HG03064 (cell line): ENCODE data around the gene PC.

Experiments used
- ATAC-seq: cut with Tn5 transposase; IDR thresholded peaks from one replicate; pipeline ENCODE4 v1.9.1; 2021; ENCODE audit warnings: low read depth; ENCODE audit not compliant: unreplicated experiment

Gene PC

DNA sequence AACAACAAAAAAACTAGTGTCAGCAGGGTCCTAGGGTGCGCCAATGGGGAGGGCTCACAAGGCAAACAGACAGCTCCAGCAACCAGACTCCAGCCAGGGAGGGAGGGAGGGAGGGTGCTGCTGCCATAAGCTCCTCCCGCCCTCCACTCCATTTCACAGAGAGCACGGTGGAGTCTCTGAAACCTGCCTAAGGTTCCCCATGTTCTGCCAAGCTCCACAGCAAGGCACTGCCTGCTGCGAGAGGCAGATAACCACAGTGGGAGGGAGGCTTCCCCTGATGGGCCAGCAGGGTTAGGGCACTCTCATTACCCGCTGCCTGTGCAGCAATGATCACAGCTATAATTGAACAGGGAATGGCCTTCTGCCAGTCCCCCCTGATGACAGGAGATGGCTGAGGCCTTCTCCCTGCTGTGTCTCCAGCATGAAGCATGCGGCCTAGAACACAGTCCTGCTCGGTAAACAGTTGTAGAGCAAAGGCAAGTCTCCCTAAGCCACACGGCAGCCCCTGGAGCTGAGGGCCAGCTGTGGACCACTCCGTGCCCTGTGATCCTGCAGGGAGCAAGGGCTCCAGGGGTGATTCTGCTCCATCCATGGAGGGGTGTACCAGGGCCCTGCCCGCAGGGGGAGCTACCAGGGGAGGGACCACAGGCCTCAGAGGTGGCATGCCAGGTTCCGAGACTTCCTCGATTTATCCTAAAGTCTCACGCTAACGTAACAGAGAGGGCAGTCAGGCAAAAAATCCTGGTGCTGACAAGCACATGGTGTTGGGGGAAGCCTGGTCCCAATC lies 42.9 kb downstream of the PC start:
- no peak for ATAC-seq

- no peak for ATAC-seq
Measured at GRCh38 chr11:66914505-66914904, 43.7 kb downstream of the PC start.

- no peak for ATAC-seq
Measured at GRCh38 chr11:66912911-66913310, 45.3 kb downstream of the PC start.

GRCh38 chr11:66912361-66912760 lies 45.8 kb downstream of the PC start:
- no peak for ATAC-seq

DNA sequence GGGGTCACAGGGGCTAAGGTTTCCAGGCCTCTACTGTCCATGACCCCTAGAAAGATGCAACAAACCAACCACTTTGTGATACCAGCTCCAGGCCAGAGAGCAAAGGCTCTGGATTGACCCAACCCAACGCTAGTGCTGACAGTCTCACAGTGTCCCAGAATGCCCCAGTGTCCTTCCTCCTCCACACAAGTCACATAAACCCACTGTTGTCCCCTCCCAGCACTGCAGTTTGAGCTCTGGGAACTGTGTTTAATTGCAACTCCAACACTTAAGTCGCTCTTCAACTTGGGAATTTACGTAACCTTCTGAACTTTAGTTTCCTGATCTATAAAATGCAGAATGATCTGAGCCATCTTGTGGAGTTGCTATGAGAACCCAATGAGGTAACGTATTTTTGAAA lies 47.5 kb downstream of the PC start:
- no peak for ATAC-seq

DNA sequence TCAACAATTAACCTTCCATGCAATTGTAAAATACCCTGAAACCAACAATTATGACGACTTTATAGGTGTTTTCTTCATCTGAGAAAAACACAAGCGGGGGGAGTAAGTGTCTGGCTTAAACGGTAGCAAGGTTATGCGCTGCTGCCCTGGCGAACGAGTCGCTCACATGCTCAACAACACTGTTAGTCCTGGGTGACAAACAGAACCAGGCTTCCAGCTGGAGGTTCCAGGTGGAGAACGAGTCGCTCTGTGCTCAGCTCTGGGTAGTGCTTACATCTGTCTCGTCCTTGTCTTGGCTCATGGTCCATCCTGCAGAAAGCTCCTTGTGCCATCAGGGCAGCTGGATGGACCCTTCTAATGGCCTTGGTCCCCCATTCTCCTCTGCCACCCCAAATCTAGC lies 48.2 kb downstream of the PC start:
- ATAC-seq = no peak

GRCh38 chr11:66909181-66909580 lies 49.0 kb downstream of the PC start:
- no peak for ATAC-seq

DNA sequence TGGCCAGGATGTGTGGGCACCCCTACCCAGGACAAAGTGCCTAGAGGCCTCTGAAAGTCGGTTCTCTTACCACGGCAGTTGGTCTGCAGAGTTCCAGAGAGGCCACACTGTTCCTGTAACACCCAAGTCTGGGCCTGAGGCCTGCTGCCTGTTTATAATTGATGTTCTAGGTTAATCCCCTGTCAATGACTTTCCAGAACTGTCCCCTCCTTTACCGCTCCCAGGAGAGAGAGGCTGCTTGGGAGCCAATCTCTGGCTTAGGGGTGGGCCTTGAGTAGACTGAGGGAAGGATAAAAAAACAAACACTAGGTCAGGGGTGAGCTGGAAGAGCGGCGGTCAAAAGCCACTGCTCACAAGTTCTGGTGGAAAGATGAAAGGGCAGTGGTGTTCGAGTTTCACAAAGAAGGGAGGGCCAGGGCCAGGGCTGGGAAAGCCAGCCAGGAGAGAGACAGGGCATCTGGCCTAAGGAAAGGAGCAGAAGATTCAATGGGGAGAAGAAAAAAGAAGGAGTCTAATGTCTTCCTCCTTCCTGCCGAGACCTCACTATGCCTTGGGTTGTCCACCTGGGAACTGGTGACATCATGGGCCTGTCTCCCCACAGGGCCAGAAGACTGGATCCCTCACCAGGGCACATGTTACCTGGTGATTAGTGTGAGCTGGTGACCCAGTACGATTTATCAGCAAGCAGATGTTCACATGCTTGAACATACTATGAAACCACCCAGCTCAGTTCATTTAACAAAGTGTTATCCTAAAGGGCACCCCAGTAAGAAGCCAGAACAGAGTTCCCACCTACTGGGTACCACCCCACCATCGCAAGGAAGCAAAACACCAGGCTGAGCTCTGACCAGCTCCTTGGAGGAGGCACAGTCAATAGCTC lies 50.2 kb downstream of the PC start:
- ATAC-seq = no peak

DNA sequence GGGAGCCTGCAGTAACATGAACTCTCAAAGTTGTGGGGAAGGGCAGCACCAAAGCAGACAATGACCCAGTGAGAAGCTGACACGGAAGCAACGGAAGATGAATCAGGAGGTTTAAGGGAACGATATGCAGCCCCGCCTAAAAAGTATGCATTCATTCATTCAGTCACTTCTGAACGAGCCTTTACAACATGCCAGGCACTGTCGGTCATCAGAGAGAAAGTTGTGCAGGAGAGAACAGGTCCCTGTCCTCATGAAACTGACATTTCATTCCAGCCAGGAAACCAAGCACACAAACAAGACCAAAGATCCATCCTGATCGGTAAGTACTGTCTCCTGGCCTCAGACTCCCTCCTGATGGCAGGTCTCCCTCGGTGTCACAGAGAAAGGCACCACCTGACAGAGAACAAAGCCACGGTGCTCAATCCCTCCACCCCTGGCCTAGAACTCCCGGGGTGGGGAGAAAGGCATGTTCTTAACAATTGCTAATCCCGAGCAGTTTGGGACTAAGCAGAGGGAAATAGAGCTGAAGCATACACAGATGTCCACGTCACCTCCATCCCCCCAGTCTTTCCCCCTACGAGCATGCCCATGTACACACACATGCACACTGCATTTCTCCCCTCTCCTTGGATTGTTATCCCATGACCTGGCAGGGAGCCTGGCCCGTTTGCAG lies 52.0 kb downstream of the PC start:
- no peak for ATAC-seq

- no peak for ATAC-seq
Measured at GRCh38 chr11:66905631-66906030, 52.6 kb downstream of the PC start.

DNA sequence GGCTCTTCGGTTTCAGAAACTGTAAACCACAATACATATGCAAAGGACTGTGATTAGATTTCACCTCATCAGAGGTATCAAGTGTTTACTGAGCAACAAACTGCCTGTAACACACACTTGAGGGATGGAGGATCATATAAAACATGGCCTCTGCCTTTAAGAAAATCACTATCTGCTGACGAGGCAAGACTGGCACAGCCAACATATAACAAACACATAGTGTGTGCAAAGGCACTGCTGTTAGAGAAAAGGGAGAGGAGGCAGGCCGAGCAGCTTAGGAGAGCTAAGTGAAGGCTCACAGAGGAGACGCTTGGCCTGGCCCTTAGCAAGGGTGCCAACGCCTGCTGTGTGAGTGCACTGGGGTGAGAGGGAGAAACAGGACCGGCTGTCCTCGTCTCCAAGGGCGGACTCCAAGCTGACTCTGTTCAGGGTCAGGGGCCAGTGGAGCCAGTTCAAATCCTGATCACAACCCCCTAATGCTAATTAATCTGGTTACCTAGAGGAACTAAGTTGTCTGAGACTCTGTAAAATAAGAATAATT lies 53.1 kb downstream of the PC start:
- no peak for ATAC-seq

GRCh38 chr11:66904561-66904960 lies 53.6 kb downstream of the PC start:
- ATAC-seq = no peak

DNA sequence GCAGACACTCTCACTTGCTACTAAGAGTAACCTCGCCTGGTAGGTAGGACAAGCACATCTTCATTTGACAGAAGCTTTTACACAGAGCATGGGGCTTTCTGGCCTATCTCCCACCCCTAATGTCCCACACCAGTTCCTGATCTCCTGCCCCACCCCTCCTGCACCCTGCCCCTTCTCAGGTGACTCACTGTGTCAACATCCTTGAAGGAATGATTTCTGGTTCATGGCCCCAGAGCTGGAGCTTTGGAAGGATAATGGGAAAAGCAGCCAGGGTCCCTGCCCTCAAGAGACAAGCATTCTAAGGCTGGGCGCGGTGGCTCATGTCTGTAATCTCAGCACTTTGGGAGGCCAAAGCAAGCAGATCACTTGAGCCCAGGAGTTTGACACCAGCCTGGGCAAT lies 54.1 kb downstream of the PC start:
- no peak for ATAC-seq

DNA sequence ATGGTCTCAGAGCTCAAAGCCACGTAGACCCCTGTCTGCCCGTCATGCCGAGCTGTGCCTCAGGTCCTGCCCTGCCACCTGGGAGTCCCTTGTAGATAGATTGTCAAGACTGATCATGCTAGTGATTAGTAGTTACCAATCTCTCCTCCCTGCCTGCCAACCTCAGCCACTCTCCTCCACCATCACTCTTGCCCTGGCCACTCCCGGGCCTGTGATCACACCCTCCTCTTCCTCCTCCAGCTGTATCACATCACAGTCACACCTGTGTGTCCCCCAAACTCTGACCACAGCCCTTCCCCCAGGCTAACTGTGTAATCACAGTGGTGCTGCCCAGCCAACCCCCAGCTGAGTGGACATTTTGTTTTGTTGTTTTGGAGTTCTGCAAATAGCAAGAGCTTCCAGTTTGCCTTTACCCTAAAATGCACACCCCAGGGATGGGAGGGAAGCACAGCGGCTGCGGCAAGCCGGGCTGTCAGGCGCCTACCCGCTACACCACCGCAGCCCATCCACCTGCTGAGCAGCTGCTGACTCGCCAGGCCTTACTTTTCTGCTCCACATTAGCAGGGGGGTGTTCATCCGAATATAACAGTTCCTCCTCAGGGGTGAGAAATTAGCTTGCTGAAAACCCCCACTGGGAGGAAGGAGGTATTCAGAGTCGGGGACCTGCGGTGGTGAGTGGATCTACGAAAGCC lies 55.6 kb downstream of the PC start:
- no peak for ATAC-seq

GRCh38 chr11:66901964-66902390 lies 56.2 kb downstream of the PC start:
- no peak for ATAC-seq

- no peak for ATAC-seq
Measured at GRCh38 chr11:66894141-66894540, 64.0 kb downstream of the PC start.

DNA sequence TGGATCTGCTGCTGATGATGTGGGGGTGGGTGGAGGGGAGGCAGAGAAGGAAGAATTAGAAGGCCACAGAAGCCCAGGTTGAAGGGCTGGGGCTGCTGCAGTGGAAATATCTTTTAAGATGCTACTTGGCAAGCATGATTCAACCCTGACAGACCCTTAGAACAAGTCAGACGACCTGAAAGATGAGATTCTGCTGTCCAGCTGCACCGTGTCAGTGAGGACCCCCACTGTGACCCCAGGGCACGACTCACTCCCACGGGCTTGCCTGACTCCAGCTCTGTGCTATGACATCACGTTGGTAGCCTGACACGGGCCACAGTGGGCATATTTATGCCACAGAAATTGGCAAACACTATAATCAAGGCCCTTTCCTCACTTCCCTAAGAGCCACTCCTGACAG lies 65.3 kb downstream of the PC start:
- no peak for ATAC-seq

- no peak for ATAC-seq
Measured at GRCh38 chr11:66891851-66892660, 66.1 kb downstream of the PC start.

- ATAC-seq = no peak
Measured at GRCh38 chr11:66889960-66890359, 68.2 kb downstream of the PC start.

DNA sequence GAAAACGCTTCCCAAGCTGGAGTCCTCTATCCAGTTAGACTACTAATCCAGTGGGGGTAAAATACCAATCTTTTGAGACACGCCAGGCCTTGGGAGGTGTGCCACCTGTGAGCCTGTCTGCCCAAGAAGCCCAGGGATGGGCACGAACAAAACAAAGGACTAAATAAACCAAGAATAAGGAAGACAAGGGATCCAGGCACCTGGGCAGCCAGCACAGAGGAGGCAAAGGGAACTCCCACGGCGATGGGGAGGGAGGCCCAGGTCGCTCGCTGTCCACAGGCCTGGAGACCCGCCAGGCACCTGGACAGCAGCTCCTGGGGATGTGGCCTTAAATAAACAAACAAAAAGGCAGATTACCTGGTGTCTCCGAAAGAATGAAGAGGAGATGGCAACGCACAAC lies 69.9 kb downstream of the PC start:
- ATAC-seq = no peak
